Measurements from ENCODE around the gene PER1.

PER1 gene

DNA sequence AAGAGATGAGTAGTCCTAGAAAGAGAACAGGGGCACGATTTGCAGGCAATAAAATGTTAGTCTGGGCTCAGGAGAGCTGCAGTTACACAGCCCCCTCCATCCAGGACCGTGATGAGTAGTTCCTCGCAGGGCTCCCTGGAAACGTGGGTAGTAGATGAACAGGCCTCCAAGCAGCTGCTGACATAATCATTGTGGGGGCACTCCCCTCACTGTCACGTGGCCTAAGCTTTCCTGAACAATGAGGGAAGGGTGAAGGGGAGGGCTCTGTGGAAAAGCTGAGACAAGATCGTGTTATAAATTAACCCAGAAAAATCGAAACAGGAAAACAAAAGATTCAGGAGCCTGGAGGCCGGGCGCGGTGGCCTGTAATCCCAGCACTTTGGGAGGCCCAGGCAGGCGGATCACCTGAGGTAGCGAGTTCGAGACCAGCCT, 1.3 kb upstream of the PER1 start:
- peak; percentile 59 to 72 for DNase-seq

DNA sequence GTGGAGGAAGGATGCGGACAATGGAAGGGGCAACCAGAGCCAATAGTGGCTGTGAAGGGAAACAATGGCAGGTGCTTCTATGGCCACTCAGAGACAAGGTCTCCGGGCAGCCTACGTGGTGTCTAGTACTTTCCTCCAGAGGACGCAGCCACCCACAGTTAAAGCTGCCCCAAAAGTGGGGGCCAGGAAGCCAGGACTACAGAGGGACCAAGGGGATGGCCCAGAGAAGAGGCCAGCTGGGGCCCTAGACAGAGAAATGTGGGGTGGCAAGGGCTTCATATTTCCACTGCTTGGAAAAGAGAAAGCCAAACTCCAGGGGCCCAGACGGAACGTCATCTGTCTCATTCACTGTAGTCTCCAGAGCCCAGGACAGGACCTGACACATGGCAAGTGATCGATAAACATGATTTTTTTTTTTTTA, 837 bp upstream of the PER1 start:
- peak in 1 of 2 donors; percentile 18 for DNase-seq

DNA sequence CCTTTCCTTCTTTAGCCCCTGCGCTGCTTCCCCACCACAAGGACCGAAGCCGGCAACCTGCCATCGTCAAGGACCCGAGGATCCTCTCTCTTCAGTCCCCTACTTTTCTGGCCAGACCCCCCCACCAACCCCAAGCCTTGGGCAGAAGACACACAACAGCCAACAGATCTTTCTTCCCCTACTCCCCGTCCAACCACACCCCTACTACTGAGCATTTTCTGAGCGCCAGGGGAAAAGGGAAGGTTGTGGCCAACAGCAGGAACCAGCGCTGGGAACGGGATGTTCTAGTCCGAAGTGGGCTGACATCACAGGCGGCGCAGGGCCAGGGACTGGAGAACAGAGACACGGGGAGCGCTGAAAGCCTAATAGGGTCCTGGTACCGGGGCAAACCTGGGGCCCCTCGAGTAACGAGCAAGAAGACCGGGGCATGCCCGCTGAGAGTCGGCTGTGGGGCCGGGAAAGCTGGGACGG, 528 bp downstream of the PER1 start:
- peak in 1 of 2 donors; percentile 52 for DNase-seq

DNA sequence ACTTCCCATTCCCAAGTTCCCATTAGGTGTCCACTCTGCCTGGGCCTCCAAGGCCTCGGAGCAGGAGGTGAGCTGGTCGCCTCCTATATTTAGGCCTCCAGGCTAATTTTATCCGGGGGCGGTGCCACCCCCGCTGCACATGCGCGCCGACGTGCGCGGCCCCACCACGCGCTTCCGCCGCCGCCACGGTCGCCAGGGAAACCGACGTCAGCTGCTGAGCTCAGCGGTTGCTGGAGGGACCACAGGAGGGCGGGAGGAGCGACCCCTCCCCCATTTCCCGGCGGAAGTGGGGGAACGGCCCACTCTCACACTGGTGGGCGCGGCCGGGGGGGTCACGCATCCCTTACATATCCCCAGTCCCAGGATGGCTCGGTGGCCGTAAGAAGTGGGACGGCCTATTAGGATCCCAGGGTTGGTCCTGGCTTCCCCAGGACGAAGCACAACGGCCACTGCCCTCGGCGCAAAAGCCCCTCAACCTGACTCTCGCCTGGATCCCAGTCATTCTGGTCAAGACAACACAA, 1.0 kb downstream of the PER1 start:
- peak; percentile 93 to 94 for DNase-seq

DNA sequence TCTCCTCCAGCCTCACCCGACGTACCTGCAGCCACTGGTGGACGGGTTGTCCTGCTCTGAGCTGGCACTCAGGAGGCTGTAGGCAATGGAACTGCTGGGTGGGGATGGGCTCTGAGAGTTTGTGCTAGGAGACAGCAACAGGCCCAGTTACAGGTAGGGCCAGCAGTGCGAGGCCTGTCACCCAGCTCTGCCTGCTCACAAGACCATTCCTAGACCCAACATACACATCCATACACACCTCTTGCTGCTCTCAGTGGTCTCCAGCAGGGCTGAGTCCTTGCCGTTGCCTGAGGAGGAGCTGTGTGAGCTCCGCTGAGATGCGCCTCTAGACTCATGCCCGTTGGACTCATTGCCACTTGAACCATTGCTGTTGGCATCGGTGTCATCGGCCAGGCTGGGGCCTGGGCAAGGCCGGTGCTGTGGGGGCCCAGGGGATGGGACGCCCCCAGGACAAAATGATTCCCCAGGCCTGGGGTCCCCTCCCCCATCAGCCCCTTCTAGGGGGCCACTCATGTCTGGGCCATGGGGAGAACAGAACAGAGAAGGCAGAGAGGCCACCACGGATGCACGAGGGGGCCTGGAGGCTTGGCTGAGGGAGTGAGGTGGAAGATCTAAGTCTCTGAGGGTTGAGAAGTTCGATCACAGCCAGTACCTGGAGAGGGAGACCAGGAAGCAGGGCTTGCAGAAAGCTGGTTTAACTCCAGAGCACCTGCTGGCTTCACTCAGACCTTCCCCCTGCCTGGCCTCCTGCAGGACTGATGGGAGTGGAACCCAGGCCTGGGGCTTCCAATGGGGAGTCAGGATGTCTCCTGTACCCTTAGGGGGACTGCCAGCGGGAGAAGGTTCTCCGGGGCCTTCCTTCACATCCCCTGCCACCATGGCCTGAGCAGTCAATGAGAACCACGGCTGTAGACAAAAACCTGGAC, 1.7 kb downstream of the PER1 start:
- DNase-seq: peak in 1 of 2 donors; percentile 19

DNA sequence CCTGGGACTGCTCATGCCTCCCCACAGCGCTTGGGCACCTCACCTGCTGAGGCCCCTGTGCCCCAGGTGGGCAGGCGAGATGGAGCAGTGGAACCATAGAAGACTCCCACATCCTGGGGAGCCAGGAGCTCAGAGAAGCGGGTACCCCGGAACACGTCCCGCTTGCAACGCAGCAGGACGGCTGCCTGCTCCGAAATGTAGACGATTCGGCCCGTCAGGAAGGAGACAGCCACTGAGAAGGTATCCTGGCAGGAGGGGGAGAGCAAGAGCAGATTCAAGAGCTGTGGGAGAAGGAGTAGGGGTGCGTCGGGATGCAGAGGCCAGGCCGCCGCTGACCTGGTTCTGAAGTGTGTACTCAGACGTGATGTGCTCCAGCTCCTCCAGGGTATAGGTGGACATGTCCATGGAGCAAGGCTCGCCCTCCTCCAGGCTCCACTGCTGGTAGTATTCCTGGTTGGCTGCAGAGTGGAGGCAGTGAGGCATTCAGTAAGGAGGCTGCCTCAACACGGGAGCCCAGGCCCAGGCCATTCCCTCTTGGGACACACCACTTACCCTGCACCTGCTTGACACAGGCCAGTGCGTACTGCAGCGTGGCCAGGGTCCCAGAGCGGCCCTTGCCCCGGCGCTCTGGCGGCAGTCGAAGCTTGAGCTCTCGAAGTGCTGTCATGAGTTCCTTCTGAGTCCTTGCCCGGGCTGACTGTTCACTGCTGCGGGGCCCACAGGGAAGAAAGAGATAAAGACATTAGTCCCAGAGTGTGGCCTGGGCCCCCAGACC, 2.6 kb downstream of the PER1 start:
- peak in 1 of 2 donors; percentile 14 for DNase-seq

DNA sequence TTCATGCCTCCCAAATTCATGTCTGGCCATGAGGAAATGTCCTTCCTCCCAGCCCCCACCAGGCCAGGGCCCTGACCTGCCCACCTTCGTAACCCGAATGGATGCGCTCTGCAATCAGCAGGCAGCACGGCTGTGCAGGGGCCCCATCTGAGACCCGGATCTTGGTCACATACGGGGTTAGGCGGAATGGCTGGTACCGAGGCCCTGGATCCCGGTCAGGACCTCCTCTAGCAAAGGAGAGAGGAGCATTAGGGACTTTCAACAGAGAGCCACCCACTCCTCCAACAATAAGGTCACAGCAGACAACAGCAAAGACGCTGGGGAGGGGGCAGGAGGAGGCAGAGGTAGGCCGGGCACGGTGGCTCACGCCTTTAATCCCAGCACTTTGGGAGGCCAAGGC, 3.6 kb downstream of the PER1 start:
- DNase-seq: peak in 1 of 2 donors; percentile 11

DNA sequence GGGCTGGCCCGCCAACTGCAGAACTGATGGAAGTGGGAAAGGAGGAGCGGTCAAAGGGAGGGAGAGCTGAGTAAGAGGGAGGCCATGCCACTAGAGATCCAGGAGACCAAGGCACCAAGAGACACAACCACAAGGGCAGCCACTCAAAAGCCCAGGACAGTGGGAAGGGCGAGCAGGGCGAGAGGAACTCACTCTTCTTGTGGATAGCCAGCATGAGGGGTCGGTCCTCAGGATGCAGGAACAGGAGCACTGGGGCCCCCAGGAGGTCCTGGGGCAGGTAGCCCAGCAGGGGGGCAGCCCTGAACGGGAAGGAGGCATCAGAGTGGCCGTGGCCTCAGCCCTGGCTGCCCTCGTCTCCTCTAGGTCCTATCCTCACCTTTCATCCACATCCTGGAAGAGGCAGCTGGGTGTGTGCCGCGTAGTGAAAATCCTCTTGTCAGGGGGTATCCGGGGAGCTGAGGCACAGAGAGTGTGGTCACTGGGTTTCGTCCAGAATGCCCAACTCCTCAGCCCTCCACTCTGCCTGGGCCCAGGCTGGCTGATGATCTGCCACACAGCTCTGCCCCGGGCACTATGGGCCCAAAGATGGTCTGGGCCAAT, 4.3 kb downstream of the PER1 start:
- peak in 1 of 2 donors; percentile 13 for DNase-seq

DNA sequence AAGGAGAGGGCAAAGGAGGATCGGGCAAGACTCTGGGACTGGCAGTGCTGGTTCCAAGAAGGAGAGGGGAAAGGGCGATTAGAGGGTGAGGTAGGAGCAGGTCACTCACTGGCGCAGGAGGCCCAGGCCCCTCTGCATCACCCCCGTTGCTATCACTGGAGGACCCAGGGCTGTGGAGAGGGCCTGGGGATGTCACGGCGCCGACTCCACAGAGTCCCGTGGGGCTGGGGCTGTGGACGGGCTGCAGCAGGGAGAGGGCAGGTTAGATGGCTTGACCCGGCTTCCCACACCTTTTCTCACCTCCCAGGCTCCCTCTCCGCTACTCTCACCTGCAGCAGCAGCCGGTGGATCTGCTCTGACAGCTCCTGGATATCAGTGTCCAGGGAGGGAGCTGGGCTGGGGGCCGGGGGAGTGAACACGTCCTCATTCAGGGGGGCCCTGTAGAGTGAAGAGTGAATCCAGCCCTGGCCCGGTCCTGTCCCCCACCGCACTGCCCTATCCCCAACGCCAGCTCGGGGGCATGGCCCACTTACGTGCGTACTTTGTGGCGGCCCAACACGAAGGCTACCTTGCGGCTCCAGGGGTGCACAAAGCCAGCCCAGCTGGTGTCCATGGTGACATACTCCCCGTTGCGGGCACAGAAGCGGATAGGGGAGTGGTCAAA, 4.9 kb downstream of the PER1 start:
- peak in 1 of 2 donors; percentile 9 for DNase-seq

DNA sequence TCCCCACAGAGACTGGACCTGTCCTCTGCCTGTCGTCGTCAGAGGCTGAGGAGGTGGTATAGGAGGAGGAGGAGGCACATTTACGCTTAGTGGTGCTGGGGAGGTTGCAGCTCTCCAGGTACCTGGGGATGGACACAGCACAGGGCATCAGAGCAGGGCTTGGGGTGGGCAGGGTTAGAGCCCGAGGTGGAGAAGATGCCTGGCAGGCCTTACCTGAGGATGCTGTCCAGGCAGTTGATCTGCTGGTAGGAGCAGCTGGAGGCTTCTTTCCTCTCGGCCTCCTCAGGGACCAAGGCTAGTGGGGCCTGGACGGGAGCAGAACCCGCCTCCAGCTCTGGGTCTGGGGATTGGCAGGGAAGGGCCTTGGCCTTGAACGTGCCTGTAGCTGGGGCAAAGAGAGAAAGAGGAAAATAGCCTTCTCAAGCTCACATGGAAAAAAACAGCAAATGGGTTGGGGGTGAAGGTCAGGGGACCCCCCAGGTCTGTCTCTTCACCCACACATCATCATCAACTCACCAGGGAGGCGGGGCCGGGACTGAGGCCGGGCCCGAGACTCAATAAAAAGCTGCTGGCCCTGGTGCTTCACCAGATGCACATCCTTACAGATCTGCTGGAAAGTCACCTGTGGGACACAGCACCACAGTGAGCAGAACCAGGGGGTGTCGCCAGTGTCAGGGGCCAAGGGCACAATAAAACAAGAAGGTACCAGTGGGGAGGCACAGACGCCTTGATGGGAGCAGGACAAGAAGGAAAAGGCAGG, 5.6 kb downstream of the PER1 start:
- peak in 1 of 2 donors; percentile 7 for DNase-seq

DNA sequence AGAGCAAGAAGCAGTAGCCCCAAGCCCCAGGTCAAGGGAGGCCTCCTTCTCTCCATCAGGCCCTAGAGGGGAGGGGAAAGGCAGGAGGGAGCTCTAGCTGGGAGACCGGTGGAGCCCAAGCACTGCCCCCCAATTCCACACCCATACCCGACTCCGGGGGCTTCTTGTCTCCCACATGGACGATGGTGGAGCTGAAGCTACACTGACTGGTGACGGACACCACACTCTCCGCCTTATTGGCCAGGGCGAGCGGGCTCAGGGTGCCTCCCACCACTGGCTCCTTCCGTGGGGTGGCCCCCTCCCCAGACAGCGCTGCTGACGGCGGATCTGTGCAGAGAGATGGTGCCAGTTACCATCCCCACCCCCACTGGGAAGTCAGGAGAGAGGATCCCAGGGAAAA, 6.4 kb downstream of the PER1 start:
- DNase-seq: peak in 1 of 2 donors; percentile 11

DNA sequence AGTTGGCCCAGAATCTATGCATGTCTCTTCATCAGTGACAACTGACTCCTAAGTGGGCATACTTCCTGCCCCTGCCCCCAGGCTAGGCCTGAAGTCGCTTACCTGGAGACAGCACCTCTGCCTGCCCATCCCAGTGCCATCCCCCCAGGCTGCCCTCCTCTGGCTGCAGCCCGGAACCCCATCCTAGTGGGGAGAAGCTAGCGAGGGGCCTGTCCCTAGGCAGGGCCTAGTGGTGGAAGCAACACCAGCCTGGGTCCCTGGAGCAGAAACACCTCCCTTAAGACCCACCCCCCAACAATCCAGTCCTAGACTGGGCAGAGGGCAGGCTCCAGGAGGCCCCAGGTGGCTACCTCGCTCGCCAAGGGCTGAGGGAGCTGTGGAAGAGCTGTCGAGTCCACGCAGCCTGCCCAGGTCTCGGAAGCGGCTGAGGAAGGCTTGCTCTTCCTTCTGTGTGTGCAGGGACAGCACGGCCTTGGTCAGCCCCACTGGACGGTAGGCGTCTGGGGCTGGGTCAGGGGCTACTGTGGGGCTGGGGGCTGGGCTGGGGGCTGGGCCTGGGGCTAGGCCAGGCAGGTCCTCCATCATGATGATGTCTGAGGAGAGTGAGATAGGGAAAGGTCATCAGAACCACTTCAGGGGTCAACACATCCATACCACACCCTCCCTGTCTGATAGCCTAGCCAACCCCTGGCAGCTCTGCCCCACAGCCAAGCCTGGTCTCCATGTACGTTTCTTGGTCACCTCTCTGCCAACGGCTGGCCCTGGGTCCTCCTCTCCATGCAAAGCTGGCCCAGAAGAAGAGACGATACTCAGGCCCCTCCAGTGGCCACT, 7.6 kb downstream of the PER1 start:
- peak in 1 of 2 donors; percentile 18 for DNase-seq

DNA sequence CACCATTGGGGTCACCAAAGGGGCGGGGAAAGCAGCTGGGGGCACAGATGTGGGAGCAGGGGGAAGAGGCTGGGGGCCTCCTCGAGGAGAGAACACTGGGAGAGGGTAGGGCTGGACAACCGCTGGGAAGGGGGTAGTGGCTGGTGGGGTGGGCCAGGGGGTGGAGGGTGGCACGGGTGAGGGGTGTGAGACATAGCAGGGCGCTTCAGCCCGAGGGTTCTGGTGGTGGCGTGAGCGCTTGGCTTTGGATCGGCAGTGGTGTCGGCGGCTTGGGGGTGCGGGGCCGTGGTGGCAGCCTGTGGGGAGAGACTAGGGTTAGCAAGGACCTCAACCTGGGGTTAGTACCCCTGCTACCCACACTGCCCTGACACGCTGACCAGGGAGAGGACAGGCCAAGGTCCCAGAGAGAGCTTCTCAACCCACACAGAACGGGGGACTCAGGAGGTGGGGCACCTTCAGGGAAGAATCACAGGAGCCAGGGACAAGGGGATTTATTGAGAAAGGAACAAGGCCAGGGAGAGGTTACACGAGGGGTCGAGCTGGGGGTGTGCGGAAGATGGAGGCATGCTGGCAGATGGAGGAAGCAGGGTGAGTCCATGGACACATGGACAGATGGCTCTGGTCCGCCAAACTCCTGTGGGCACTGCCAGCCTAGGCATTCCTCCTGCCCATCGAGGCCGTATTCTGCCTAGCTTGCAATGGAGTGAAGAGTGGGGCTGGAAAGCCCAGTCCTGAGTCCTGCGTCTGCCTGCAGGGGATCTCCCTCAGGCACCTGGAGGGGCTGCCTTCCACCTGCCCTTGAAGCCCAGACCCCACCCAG, 8.4 kb downstream of the PER1 start:
- peak in 1 of 2 donors; percentile 32 for DNase-seq

DNA sequence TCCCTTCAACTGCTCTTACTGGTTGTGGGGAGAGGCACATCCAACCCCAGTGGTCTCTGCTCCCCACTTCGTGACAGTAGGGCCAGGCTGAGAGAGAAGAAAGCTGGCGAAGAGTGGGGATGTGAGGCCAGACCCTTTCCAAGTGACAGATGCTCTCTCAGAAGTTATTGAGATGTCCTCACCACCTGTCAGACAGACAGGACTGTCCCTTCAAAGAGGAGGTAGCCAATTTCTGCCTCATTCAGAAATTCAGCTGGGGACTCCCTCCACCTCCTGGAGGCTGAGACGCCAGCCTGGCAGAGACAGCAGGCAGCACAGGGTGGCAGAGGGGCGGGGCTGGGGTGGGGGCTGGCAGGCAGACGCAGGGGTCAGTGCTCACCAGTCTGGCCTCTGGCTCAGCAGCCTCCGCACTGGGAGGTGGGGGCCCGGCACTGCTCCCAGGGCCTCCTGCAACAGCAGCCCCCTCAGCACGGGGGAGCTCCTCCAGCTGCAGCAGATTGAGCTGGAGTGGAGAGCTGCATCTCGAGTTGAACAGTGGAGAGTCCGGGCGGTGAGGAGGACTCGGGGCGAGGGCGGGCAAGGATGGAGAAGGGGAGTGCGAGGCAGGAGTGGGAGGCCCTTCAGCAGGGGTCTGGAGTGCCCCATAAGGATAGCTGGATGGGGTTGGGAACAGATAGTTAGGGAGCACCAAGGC, 9.2 kb downstream of the PER1 start:
- peak in 1 of 2 donors; percentile 34 for DNase-seq

DNA sequence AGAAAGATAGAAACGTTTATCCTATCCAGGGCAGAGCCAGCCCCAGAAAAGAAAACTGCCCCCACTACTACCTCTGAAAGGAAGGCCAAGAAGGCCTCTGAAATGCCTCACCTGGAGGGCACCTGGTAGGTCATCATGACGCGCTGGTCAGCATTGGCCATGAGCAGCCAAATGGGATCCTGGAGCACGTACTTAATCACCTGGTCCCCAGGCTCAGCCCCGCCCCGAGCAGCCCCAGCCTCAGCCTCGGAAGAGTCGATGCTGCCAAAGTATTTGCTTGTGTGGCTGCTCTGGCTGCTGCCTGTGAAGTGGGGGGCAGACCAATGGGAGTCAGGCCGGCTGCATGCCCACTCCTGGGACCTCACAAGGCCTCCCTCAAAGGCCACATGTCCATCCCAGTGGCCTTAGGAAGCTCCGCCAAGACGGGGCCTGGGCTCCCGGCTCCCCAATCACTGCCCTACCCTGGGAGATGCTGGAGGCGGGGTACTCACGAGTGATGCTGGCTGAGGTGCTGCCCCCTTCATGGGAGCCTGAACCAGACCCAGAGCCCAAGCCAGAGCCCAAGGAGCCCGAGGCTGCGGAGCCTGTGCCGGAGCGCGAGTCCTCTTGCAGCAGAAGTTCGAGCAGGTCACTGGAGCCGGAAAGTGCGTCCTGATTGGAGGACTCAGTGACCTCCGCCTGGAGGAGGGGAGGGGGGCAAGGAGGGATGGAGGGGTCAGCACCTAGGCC, 9.9 kb downstream of the PER1 start:
- DNase-seq: peak in 1 of 2 donors; percentile 32

DNA sequence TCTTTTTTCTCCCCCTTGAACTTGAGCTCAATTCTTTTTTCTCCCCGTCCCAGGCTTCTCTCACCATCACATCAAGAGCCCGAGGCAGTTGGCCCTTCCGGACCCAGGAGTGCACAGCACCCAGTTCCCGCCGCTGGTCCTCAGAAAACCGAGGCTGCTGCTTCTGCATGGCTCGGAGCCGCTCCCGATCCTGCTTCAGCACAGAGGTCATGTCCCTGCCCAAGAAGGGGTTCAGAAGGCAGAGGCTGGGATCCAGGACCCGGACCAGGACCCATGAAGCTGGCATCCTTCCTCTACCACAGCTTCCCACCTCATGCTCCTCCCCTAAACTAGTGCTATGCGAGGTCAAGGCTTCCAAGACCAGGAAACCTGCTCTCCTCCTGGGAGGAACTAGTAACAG, 10.5 kb downstream of the PER1 start:
- DNase-seq: no peak

DNA sequence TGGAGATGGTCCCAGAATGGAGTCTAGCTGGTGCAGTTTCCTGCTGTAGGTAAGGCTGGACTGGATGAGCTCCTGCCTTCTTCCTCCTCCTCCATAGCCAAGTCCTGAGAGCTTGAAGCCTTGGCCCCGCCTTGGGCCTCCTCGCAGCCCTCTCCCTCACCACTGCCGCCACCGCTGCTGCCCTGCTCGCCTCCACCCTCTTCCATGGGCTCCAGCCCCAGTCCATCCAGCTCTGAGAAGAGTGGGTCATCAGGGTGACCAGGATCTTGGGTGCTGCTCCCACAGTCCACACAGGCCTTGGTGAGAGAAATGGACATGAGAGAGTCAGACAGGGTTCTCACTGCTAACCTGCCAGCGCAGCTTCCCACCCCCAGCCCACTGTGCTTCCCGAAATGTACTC, 11.2 kb downstream of the PER1 start:
- peak in 1 of 2 donors; percentile 23 for DNase-seq

Measured in CD4-positive, alpha-beta T cell treated with Interleukin-4 for 1 hour (primary cell).